OCI-M1 (cell line): ENCODE data around the gene KBTBD12.
A peak's percentile ranks its signal among the peaks of the same experiment; 100 is the strongest.

Experiments used
- DNase-seq: peaks from one replicate; lab custom pipeline; 2025; lab: John Stamatoyannopoulos, UW

Gene KBTBD12

GRCh38 chr3:128014548-128014947 is 99.5 kb downstream of the KBTBD12 start:
- DNase-seq = no peak

- DNase-seq = peak; percentile 23
Observed at GRCh38 chr3:128016502-128016901, 101.5 kb downstream of the KBTBD12 start.

GRCh38 chr3:128021768-128022372 is 106.8 kb downstream of the KBTBD12 start:
- DNase-seq = no peak

- DNase-seq = no peak
Observed at GRCh38 chr3:128033102-128033501, 118.1 kb downstream of the KBTBD12 start.

- no peak for DNase-seq
Observed at GRCh38 chr3:128036119-128036518, 121.1 kb downstream of the KBTBD12 start.
